Right lobe of liver (tissue), 4 donors: ENCODE results near the gene GALNT8.

ENCODE experiments used
- POLR2A ChIP-seq: fragments of 450-650 bp; IDR thresholded peaks from one replicate; pipeline ENCODE4 v1.6.1; 2017; ENCODE audit warnings: antibody characterized with exemption, mild to moderate bottlenecking
- TF ChIP-seq, protein P1 (sequence below), 4 donors: fragments of 200-600 bp in 3 of 4; fragments of 450-650 bp in 1 of 4; IDR thresholded peaks; one replicate each; pipeline versions ENCODE4 v1.5.1 to v1.8.0; 2016 to 2022; ENCODE audit warnings: antibody characterized with exemption in 4 of 4, mild to moderate bottlenecking in 2 of 4
- donor health status: DM: no; HTN: no; CAD: no.
- donor health status: DM: no; HTN: no; CAD: no.
- donor health status: DM: no; HTN: yes; CAD: no.

DNA sequence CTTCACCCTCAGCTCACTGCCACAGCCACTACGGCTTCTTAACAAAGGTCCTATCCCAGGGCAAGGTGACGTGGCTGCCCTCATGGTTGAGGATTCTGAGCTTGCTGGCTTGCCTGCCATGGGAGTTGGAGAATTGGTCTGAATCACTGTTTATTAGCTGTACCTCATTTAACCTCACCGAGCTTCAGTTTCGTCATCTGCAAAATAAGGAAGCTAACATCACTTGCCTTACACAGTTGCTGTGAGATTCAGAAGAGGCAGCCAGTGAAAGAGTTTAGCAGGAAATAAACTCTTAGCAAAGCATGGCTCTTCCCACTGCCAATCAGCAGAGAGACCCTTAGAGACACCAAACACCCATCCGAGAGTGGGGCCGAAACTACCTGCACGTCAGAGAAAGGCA is 99.5 kb downstream of the GALNT8 start:
- TF ChIP-seq, protein P1, sequence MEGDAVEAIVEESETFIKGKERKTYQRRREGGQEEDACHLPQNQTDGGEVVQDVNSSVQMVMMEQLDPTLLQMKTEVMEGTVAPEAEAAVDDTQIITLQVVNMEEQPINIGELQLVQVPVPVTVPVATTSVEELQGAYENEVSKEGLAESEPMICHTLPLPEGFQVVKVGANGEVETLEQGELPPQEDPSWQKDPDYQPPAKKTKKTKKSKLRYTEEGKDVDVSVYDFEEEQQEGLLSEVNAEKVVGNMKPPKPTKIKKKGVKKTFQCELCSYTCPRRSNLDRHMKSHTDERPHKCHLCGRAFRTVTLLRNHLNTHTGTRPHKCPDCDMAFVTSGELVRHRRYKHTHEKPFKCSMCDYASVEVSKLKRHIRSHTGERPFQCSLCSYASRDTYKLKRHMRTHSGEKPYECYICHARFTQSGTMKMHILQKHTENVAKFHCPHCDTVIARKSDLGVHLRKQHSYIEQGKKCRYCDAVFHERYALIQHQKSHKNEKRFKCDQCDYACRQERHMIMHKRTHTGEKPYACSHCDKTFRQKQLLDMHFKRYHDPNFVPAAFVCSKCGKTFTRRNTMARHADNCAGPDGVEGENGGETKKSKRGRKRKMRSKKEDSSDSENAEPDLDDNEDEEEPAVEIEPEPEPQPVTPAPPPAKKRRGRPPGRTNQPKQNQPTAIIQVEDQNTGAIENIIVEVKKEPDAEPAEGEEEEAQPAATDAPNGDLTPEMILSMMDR (IDR thresholded peaks at IDR 0.05) = no peak
- no peak for TF ChIP-seq POLR2A
